Brain microvascular endothelial cell (primary cell): ENCODE data around the gene CDIPT.

Experiments used
- DNase-seq: peaks from one replicate; pipeline ENCODE4 v3.0.0-alpha.2; 2020
- H3K27ac ChIP-seq: fragments of 250-450 bp; sonication (Bioruptor Pico); 2 replicates; pipeline ENCODE4 v1.5.1; 2020; ENCODE audit warnings: mild to moderate bottlenecking, moderate library complexity
- H3K27me3 ChIP-seq: fragments of 250-450 bp; sonication (Bioruptor Pico); replicated peaks from 2 replicates; pipeline ENCODE4 v1.5.1; 2020; ENCODE audit warnings: mild to moderate bottlenecking
- H3K36me3 ChIP-seq: fragments of 250-450 bp; sonication (Bioruptor Pico); replicated peaks from 2 replicates; pipeline ENCODE4 v1.5.1; 2020; ENCODE audit warnings: mild to moderate bottlenecking
- H3K4me3 ChIP-seq: 2 replicates; pipeline ENCODE4 v1.5.1; 2011; ENCODE audit warnings: low read depth, mild to moderate bottlenecking, control low read depth, low read length, moderate library complexity
- in situ Hi-C: cut with HindIII; loops from 2 replicates; pipeline ENCODE4 v1.10.0; 2017; ENCODE audit warnings: low sequenced_read_pairs, low pct_ligation_motif_present
- TF ChIP-seq, protein P1 (sequence below): IDR thresholded peaks from 2 replicates; pipeline ENCODE4 v1.5.1; 2011; ENCODE audit warnings: low read depth, mild to moderate bottlenecking, moderate library complexity, low read length, control low read depth, inconsistent platforms; ENCODE audit errors: missing control alignments

The CDIPT gene

DNA sequence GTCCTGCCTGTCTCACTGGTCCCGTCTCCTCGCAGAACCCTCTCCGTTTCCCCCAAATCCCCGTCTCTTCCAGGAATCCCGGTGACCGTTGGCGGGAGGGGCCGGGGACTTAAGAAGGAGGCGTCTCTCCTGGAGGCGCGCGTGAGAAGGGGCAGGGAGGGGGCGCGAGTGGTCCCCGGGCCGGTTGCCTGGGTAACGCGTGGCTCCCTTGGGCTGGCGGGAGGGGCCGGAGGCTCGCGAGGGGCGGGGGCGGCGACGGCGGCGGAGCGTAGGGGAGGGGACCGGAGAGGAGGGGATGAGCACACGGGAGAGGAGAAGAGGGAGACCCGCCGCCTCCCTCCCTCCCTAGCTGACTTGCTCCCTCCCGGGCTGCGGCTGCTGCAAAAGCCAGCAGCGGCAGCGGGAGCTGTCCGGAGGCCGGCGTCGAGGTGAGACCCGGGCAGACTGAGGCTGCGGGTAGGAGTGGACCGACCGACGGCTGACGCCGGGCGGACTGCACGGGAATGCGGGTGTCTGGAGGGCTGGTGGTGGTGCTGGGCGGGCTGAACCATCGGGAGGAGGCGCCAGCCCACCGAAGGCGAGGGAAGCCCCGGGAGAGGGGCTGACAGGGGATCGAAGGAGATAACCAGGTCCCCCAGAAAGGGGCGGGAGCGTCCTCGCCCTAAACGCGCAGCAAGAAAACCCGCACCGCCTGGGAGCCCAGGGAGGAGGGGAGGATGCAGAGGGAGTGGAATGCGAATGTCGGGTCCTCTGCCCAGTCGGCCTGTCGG lies 50.9 kb downstream of the CDIPT start, which contains the start of gene PRRT2:
TSS of gene PRRT2 (plus strand) at position 298 of the 770 bp plus-strand sequence. CDS start 862 bp downstream, outside the sequence.
- in situ Hi-C loops = no loop called here
- H3K27ac ChIP-seq = no peak within 1 kb of the TSS
- H3K27me3 ChIP-seq = no peaks in the 10 kb centered on the region
- no peak for DNase-seq
- H3K4me3 ChIP-seq = peak within 1 kb of the TSS; percentile 55
- TF ChIP-seq, protein P1, sequence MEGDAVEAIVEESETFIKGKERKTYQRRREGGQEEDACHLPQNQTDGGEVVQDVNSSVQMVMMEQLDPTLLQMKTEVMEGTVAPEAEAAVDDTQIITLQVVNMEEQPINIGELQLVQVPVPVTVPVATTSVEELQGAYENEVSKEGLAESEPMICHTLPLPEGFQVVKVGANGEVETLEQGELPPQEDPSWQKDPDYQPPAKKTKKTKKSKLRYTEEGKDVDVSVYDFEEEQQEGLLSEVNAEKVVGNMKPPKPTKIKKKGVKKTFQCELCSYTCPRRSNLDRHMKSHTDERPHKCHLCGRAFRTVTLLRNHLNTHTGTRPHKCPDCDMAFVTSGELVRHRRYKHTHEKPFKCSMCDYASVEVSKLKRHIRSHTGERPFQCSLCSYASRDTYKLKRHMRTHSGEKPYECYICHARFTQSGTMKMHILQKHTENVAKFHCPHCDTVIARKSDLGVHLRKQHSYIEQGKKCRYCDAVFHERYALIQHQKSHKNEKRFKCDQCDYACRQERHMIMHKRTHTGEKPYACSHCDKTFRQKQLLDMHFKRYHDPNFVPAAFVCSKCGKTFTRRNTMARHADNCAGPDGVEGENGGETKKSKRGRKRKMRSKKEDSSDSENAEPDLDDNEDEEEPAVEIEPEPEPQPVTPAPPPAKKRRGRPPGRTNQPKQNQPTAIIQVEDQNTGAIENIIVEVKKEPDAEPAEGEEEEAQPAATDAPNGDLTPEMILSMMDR = no peak
- H3K36me3 ChIP-seq = peaks cover 9% of the 10 kb centered on the region

DNA sequence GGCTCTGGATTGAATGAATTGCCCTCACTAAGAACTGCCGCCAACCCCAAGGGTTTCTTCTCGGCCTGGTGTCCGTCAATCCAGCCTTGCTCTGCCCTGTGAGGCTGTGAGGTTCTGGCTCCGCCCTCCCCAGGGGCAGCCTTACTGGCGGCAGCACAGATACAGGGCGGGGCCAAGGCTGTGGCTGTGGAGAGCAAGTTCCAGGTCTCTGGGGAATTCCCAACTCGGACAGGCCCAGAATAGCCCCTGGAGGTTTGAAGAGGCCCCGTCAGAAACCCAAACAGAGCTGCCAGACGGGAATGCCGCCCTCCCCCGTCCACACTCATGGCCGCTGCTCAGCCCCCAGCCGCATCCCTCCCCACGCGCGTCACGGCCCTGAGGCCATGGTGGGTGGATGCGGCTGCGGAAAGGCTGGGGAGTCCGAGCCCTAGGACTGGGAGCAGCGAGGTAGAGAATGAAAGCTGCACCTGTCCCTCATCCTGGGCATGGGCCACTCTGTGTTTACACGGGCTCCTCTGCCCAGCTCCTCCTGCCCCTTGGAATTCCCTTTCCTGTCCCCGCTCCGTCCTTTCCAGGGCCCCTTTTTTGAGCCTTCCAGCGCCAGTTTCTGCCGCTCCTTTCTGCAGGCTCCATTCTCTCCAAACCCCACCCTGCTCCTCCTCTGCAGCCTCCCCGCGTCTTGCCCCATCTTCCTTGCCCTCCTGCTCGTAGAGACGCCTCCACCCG lies 51.7 kb downstream of the CDIPT start:
- in situ Hi-C loops = no loop called here
- Histone ChIP-seq H3K4me3 (peak overlapping the region; percentile 55), H3K27me3 (no peaks in the 10 kb centered on the region), H3K27ac (no peak overlapping the region), H3K36me3 (peaks cover 9% of the 10 kb centered on the region)
- TF ChIP-seq, protein P1 = no peak
- DNase-seq = peak; percentile 96

DNA sequence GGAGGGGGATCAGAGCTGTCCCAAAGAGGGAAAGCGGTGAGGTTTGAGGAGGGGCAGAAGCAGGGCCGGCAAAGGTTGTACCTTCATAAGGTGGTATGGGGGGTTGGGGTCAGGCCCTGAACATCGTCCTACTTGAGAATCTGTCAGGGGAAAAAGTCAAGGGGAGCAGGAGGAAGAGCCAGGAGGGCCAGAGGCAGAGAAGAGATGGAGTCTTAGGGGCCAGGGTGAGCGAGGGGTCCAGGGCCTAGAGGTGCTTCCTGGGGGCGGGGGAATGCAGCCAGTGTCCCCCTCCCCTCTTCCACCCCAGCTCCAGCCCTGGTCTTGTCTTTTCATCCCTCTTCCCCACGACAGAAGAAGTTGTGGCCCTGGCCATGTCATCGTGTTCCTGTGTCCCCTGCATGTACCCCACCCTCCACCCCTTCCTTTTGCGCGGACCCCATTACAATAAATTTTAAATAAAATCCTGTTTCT lies 52.3 kb downstream of the CDIPT start:
- TF ChIP-seq, protein P1 = no peak
- no peak overlapping the region for H3K27ac ChIP-seq
- H3K27me3 ChIP-seq = no peaks in the 10 kb centered on the region
- no peak for DNase-seq
- in situ Hi-C loops = no loop called here
- peaks cover 9% of the 10 kb centered on the region for H3K36me3 ChIP-seq
- H3K4me3 ChIP-seq = no peak overlapping the region

- in situ Hi-C loops = no loop called here
- Histone ChIP-seq H3K4me3 (peak overlapping the region; percentile 27), H3K27me3 (no peaks in the 10 kb centered on the region), H3K27ac (no peak overlapping the region), H3K36me3 (peaks cover 9% of the 10 kb centered on the region)
- DNase-seq = no peak
- TF ChIP-seq, protein P1 = no peak
Observed at GRCh38 chr16:29809850-29810698, 53.0 kb downstream of the CDIPT start.

- H3K27me3 ChIP-seq = no peaks in the 10 kb centered on the region
- peak overlapping the region; percentile 68 for H3K4me3 ChIP-seq
- DNase-seq = no peak
- no peak overlapping the region for H3K27ac ChIP-seq
- H3K36me3 ChIP-seq = peaks cover 9% of the 10 kb centered on the region
- in situ Hi-C loops = no loop called here
- TF ChIP-seq, protein P1 = no peak
Observed at GRCh38 chr16:29809031-29809747, 53.8 kb downstream of the CDIPT start.
